Breast epithelium (tissue), 3 donors: ENCODE measurements around the gene RALGAPA1.

ENCODE experiments used
- CTCF ChIP-seq, 3 donors: fragments of 450-650 bp; IDR thresholded peaks; one replicate each; pipeline ENCODE4 v1.5.1; 2016 to 2017; ENCODE audit warnings: antibody characterized with exemption in 3 of 3, mild to moderate bottlenecking in 3 of 3, moderate library complexity in 3 of 3
- POLR2A ChIP-seq: fragments of 450-650 bp; IDR thresholded peaks from one replicate; pipeline ENCODE4 v1.6.1; 2016; ENCODE audit warnings: antibody characterized with exemption, mild to moderate bottlenecking, moderate library complexity

GRCh38 chr14:35829449-35829848 is 20.4 kb upstream of the RALGAPA1 start:
- TF ChIP-seq CTCF (IDR thresholded peaks at IDR 0.05): no peak
- no peak for TF ChIP-seq POLR2A
